K562 (cell line): ENCODE results near the gene AIG1. TPM values are rescaled to one million over a fixed set of nuclear protein-coding genes. Genes with fewer than 3 reads are reported as not detected.

Source experiments
- ATAC-seq: fragments of 200-7000 bp; cut with Tn5 transposase; 3 replicates; pipeline ENCODE4 v1.9.1; 2020; ENCODE audit warnings: moderate library complexity
- BruUV-seq: library from RNA; stranded (reverse); fragments of 400-500 nt; replicated peaks from 2 replicates; lab custom pipeline; 2021; lab: Mats Ljungman, UMichigan
- CTCF ChIA-PET: fragments of 300-600 bp; formaldehyde crosslinking; extraction: SDS; loops from one replicate; lab custom pipeline; 2021; ENCODE audit warnings: low intra/inter-chr PET ratio; lab: Yijun Ruan, JAX
- POLR2A ChIA-PET: fragments of 300-600, 350-650 bp; sonication (Branson Sonifier 250); formaldehyde crosslinking; extraction: SDS; loops from one replicate; lab custom pipeline; 2021; ENCODE audit warnings: antibody characterized with exemption, inconsistent platforms; lab: Yijun Ruan, JAX
- DNase-seq, 4 experiments: peaks; one replicate each; pipeline versions ENCODE4 v3.0.0 to v3.0.0-alpha.2; 2011 to 2018; ENCODE audit warnings: low spot score in 3 of 4, mixed read lengths in 3 of 4; ENCODE audit errors: extremely low read depth in 1 of 4
- FAIRE-seq: peaks from 2 replicates; lab custom pipeline; 2011; peaks lifted over from hg19 to GRCh38; lab: Jason Lieb, UNC
- H2AFZ ChIP-seq: 2 replicates; pipeline ENCODE4 v1.6.0; 2011; ENCODE audit warnings: low read depth, low read length, control low read depth, inconsistent platforms
- H3K27ac ChIP-seq: fragments of 200-600 bp; 3 replicates; pipeline ENCODE4 v1.8.0; 2011; ENCODE audit warnings: low read depth, mild to moderate bottlenecking, control low read depth, inconsistent platforms, low read length, moderate library complexity, mixed read lengths; ENCODE audit errors: extremely low read depth
- H3K27me3 ChIP-seq, 2 experiments: fragments of 300-600 bp in 1 of 2; 2 replicates in 1 of 2; 3 replicates in 1 of 2; pipeline versions ENCODE4 v1.6.0 to v1.8.0; 2011; ENCODE audit warnings: inconsistent platforms in 2 of 2, low read length in 2 of 2, mild to moderate bottlenecking in 1 of 2, mixed read lengths in 1 of 2, moderate library complexity in 1 of 2; ENCODE audit not compliant: control insufficient read depth in 2 of 2, insufficient read depth in 2 of 2
- H3K36me3 ChIP-seq: fragments of 300-600 bp; 3 replicates; pipeline ENCODE4 v1.8.0; 2011; ENCODE audit warnings: mild to moderate bottlenecking, low read length, inconsistent platforms; ENCODE audit not compliant: control insufficient read depth, insufficient read depth
- H3K4me1 ChIP-seq, 2 experiments: fragments of 200-600 bp in 1 of 2; replicated peaks in 1 of 2; 2 replicates in 1 of 2; 3 replicates in 1 of 2; pipeline versions ENCODE4 v1.5.1 to v1.8.0; 2011; ENCODE audit warnings: inconsistent platforms in 2 of 2, low read length in 2 of 2, mild to moderate bottlenecking in 1 of 2, mixed read lengths in 1 of 2, moderate library complexity in 1 of 2; ENCODE audit not compliant: control insufficient read depth in 2 of 2, insufficient read depth in 2 of 2
- H3K4me2 ChIP-seq: 2 replicates; pipeline ENCODE4 v1.6.1; 2011; ENCODE audit warnings: low read length, control low read depth, inconsistent platforms, mixed read lengths; ENCODE audit not compliant: insufficient read depth
- H3K4me3 ChIP-seq: fragments of 200-600 bp; sonication (generic), shearing (Covaris generic); 2 replicates; pipeline ENCODE4 v1.5.1; 2016; ENCODE audit warnings: control low read depth, inconsistent platforms
- H3K79me2 ChIP-seq: fragments of 200-600 bp; 3 replicates; pipeline ENCODE4 v1.8.0; 2011; ENCODE audit warnings: low read length, inconsistent platforms; ENCODE audit not compliant: control insufficient read depth, insufficient read depth
- H3K9ac ChIP-seq, 2 experiments: 2 replicates each; pipeline versions ENCODE4 v1.6.0 to v1.6.1; 2011; ENCODE audit warnings: low read depth in 2 of 2, low read length in 2 of 2, control low read depth in 1 of 2, inconsistent platforms in 1 of 2, mild to moderate bottlenecking in 1 of 2, mixed read lengths in 1 of 2; ENCODE audit not compliant: insufficient read depth in 1 of 2
- H3K9me1 ChIP-seq: one replicate; pipeline ENCODE4 v1.6.0; 2011; ENCODE audit warnings: inconsistent platforms, mild to moderate bottlenecking, low read length, moderate library complexity; ENCODE audit not compliant: control insufficient read depth, insufficient read depth
- H3K9me3 ChIP-seq: replicated peaks from 2 replicates; pipeline ENCODE4 v1.5.1; 2011; ENCODE audit warnings: low read depth, low read length, inconsistent platforms; ENCODE audit not compliant: control insufficient read depth, insufficient read depth
- H4K20me1 ChIP-seq: replicated peaks from 2 replicates; pipeline ENCODE4 v1.6.1; 2011; ENCODE audit warnings: low read length, inconsistent platforms, mixed read lengths; ENCODE audit not compliant: control insufficient read depth, insufficient read depth
- DNMT1 ChIP-seq: fragments of 450-650 bp; IDR thresholded peaks from 2 replicates; pipeline ENCODE4 v1.6.1; 2016; ENCODE audit warnings: antibody characterized with exemption, mild to moderate bottlenecking
- FUS ChIP-seq: fragments of 200-400 bp; formaldehyde crosslinking; optimal IDR thresholded peaks from 2 replicates; pipeline ENCODE3; 2017; ENCODE audit warnings: low read depth, low read length
- HNRNPH1 ChIP-seq: fragments of 200-400 bp; formaldehyde crosslinking; optimal IDR thresholded peaks from 2 replicates; pipeline ENCODE3; 2017; ENCODE audit warnings: low read depth, mild to moderate bottlenecking, low read length, moderate library complexity
- KLF10 ChIP-seq: fragments of 250-450 bp; sonication (Bioruptor Pico); IDR thresholded peaks from 2 replicates; pipeline ENCODE4 v1.6.1; 2021; ENCODE audit warnings: matching md5 sums
- NR1H2 ChIP-seq: sonication (generic); formaldehyde crosslinking; IDR thresholded peaks from 2 replicates; pipeline ENCODE4 v1.4.0; 2020; ENCODE audit warnings: mild to moderate bottlenecking, missing genetic modification reagents
- POLR3G ChIP-seq: IDR thresholded peaks from 2 replicates; pipeline ENCODE4 v1.6.1; 2011; ENCODE audit not compliant: insufficient read length, insufficient replicate concordance; ENCODE audit errors: extremely low read depth
- RAD21 ChIP-seq, 2 experiments: fragments of 250-450 bp in 1 of 2; fragments of 450-650 bp in 1 of 2; sonication (Bioruptor Pico) in 1 of 2; formaldehyde crosslinking in 1 of 2; IDR thresholded peaks in 1 of 2; conservative IDR thresholded peaks in 1 of 2; 2 replicates each; pipeline versions ENCODE4 v1.4.0 to v1.8.0; 2020 to 2022; ENCODE audit warnings: mild to moderate bottlenecking in 2 of 2, moderate library complexity in 1 of 2
- SMARCB1 ChIP-seq: IDR thresholded peaks from 2 replicates; pipeline ENCODE4 v1.6.1; 2011; ENCODE audit warnings: improper control_type of control experiment, low read depth; ENCODE audit not compliant: insufficient read length
- SRSF3 ChIP-seq: fragments of 200-400 bp; formaldehyde crosslinking; IDR thresholded peaks from 2 replicates; pipeline ENCODE4 v1.6.1; 2016; ENCODE audit warnings: mild to moderate bottlenecking, low read length, moderate library complexity; ENCODE audit not compliant: insufficient read depth
- ZNF445 ChIP-seq: fragments of 250-450 bp; sonication (Bioruptor Pico); IDR thresholded peaks from 2 replicates; pipeline ENCODE4 v1.4.0; 2020; ENCODE audit warnings: low read depth, mild to moderate bottlenecking, moderate library complexity
- ZNF830 ChIP-seq: fragments of 250-450 bp; sonication (Bioruptor Pico); IDR thresholded peaks from 2 replicates; pipeline ENCODE4 v1.5.0; 2021; ENCODE audit warnings: mild to moderate bottlenecking
- WGBS: fragments of 100-300 bp; shearing (Covaris generic); methylation state at CpG from one replicate; pipeline ENCODE4 v1.1.6; 2016; ENCODE audit warnings: low coverage, mixed read lengths; ENCODE audit not compliant: insufficient coverage; ENCODE audit errors: missing lambda C conversion rate; 5-methylcytosine and 5-hydroxymethylcytosine counted together
- in situ Hi-C: fragments of 300-500 bp; cut with MboI; formaldehyde crosslinking; loops from 4 replicates; pipeline ENCODE4 v1.15.0; 2018; ENCODE audit warnings: inconsistent platforms, mixed read lengths
- intact Hi-C: fragments of 100-400 bp; cut with micrococcal nuclease; formaldehyde crosslinking; loops from 2 replicates; pipeline ENCODE4 v1.14.2; 2022
- polyA plus RNA-seq, 8 experiments: library from polyadenylated mRNA; depleted of rRNA in 4 of 8; stranded (reverse) in 5 of 8; unstranded in 3 of 8; fragments of >200 nt; fragmentation: Nextera tagmentation in 2 of 8; fragmentation: Illumina TruSeq in 1 of 8; extraction: Ambion mirVana in 2 of 8; extraction: Trizol in 1 of 8; gene quantifications; 2 replicates each; pipeline versions ENCODE4 v1.2.1 to v1.2.3, GENCODE V29; 2011 to 2014; ENCODE audit warnings: inconsistent platforms in 1 of 8, missing spikeins in 1 of 8
- total RNA-seq, 7 experiments: library from RNA; depleted of rRNA in 6 of 7; stranded (reverse); fragments of >200 nt in 6 of 7; fragmentation: Illumina TruSeq in 2 of 7; extraction: Trizol in 2 of 7; gene quantifications; 2 replicates each; pipeline versions ENCODE4 v1.2.1 to v1.2.3, GENCODE V29; 2011 to 2021; ENCODE audit warnings: low replicate concordance in 1 of 7
- TF ChIP-seq, protein P1 (sequence below): fragments of 250-450 bp; sonication (Bioruptor Pico); IDR thresholded peaks from 2 replicates; pipeline ENCODE4 v1.8.0; 2022; ENCODE audit warnings: moderate library complexity, mild to moderate bottlenecking, inconsistent platforms
- TF ChIP-seq, protein P2 (sequence below): fragments of 250-450 bp; sonication (Bioruptor Pico); IDR thresholded peaks from 2 replicates; pipeline ENCODE4 v1.5.0; 2020; ENCODE audit warnings: mild to moderate bottlenecking
- TF ChIP-seq, protein P3 (sequence below): IDR thresholded peaks from 2 replicates; pipeline ENCODE4 v1.6.1; 2011; ENCODE audit warnings: borderline replicate concordance, low read depth, mild to moderate bottlenecking, moderate library complexity, low read length; ENCODE audit not compliant: insufficient read depth, poor library complexity, severe bottlenecking

Gene AIG1
- total and polyA plus RNA-seq, 9 of the 15 experiments (the other 6 are each of a cell fraction or from before 2014, with no cell fraction given): 74.8 to 333 (median 127) TPM

DNA sequence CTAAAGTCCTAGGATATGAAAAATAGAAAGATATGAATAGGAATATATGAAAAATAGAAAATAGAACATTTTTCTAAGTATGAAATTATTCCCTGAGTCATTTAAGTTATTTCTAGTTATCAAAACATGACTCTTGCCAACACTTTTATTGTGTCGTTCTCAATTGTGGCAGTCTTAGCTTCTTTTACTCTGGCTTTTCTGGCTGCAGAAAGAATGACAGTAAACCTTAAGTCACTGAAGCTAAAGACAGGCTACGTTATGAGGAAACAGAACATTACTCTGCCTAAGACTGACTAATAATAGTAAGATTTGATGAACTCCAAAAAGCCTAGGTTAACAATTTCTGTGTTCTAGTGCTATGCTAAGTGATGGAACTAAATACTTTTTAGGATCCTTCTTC lies 74.6 kb downstream of the AIG1 start:
- ATAC-seq: no peak
- TF ChIP-seq RAD21 (CRISPR knock-in tag; conservative IDR thresholded peaks at IDR 0.05 in 1 of 2, IDR thresholded peaks at IDR 0.05 in 1 of 2) (no peak), DNMT1 (no peak), KLF10 (CRISPR knock-in tag) (no peak), POLR3G (no peak), NR1H2 (CRISPR knock-in tag) (no peak), ZNF830 (CRISPR knock-in tag) (no peak), FUS (no peak), HNRNPH1 (no peak), ZNF445 (CRISPR knock-in tag) (no peak), SMARCB1 (no peak), SRSF3 (no peak)
- TF ChIP-seq, protein P1, sequence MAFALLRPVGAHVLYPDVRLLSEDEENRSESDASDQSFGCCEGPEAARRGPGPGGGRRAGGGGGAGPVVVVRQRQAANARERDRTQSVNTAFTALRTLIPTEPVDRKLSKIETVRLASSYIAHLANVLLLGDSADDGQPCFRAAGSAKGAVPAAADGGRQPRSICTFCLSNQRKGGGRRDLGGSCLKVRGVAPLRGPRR (CRISPR knock-in tag): no peak
- TF ChIP-seq, protein P2, sequence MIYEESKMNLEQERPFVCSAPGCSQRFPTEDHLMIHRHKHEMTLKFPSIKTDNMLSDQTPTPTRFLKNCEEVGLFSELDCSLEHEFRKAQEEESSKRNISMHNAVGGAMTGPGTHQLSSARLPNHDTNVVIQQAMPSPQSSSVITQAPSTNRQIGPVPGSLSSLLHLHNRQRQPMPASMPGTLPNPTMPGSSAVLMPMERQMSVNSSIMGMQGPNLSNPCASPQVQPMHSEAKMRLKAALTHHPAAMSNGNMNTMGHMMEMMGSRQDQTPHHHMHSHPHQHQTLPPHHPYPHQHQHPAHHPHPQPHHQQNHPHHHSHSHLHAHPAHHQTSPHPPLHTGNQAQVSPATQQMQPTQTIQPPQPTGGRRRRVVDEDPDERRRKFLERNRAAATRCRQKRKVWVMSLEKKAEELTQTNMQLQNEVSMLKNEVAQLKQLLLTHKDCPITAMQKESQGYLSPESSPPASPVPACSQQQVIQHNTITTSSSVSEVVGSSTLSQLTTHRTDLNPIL: no peak
- TF ChIP-seq, protein P3, sequence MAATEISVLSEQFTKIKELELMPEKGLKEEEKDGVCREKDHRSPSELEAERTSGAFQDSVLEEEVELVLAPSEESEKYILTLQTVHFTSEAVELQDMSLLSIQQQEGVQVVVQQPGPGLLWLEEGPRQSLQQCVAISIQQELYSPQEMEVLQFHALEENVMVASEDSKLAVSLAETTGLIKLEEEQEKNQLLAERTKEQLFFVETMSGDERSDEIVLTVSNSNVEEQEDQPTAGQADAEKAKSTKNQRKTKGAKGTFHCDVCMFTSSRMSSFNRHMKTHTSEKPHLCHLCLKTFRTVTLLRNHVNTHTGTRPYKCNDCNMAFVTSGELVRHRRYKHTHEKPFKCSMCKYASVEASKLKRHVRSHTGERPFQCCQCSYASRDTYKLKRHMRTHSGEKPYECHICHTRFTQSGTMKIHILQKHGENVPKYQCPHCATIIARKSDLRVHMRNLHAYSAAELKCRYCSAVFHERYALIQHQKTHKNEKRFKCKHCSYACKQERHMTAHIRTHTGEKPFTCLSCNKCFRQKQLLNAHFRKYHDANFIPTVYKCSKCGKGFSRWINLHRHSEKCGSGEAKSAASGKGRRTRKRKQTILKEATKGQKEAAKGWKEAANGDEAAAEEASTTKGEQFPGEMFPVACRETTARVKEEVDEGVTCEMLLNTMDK: no peak
- Histone ChIP-seq H3K36me3 (peaks cover 17% of the 10 kb centered on the region; the same call in 2 of the 3 replicates), H3K9me1 (no peaks in the 10 kb centered on the region), H3K27ac (no peak overlapping the region), H3K4me3 (no peak overlapping the region), H3K4me1 (no peaks in the 10 kb centered on the region), H3K27me3 (no peaks in the 10 kb centered on the region), H3K79me2 (no peaks in the 10 kb centered on the region), H4K20me1 (no peaks in the 10 kb centered on the region), H3K9ac (no peak overlapping the region), H3K4me2 (no peak overlapping the region), H3K9me3 (peaks cover 7% of the 10 kb centered on the region; the same call in 1 of the 2 replicates), H2AFZ (no peak overlapping the region)
- in situ Hi-C loops: no loop called here
- no peak for FAIRE-seq
- 69% methylated on average over 2 of the region's 2 CpGs for WGBS
- intact Hi-C loops: no loop called here
- no peak for DNase-seq
- ChIA-PET POLR2A (interaction anchor here (1.0 kb wide), 1 partner anchor 24 kb away, joined by 3 read pairs; no protein-coding TSS in a partner anchor), CTCF (no interaction called here)
- BruUV-seq: no TSS peak
